NCI-H226 (cell line): Measurements from ENCODE around the gene PCBP4.

ENCODE experiments used
- DNase-seq: peaks from one replicate; pipeline ENCODE4 v3.0.0-alpha.2; 2015

PCBP4 gene

DNA sequence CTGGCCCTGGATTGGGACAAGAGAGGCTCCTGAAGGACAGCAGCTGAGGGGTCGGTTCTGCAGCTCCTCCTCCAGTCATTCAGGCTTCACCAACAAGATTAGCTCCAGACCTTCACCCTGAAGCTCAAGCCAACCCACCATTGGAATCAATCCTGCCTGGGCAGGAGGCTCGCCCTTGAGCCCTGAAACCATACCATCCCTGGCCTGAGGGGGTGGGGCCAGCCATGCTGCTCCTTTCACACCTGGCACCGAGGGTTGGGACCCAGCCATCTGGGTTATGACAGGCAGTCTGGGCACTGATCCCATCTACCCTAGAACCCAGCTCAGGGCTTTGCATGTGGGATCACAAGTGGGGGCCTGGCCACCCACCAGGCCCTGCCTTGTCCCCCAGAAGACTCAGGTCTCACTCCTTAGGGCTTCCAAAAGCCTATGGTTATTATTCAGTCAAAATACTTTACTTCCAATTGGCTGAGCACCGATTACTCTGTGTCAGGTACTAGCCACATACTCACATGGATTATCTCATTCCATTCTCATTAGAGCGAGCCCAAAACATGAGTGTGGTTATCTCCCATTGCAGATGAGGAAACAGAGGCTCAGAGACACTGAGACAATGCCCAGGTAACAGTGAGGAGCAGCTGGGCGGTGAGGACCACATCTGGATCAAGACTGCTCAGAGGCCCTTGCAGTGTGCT lies 3.5 kb upstream of the PCBP4 start:
- peak; percentile 36 for DNase-seq

GRCh38 chr3:51969841-51970240 lies 2.6 kb upstream of the PCBP4 start:
- DNase-seq = no peak

- DNase-seq = no peak
These were observed 1.8 kb upstream of the PCBP4 start for GRCh38 chr3:51968883-51969678.

DNA sequence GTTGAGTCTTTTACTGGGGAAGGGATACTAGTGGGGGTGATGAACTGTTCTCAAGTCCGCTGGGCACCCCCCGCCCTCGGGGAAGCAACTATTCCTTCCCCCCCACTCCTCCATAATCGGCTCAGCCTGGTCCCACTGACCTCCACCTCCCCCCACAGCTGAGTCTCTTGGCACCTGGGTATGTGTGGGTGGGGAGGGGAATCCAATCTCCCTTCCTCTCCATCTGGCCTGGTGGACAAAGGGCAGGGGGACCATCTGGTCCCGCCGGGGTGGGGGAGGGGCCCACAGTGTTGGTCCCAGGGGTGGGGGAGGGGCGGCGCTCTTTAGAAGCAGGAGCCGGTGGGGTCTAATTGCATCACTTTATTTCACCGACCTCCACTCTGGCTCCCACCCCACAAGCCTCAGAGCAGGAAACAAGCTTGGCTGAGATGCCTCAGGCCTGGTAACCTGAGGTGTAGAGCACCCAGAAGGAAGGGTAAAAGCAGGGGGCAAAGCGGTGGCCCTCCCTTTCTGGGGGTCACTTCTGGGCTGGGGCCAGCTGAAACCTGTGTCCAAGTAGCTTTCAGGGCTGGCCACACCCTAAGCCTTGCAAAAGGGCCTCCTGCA lies 1.0 kb upstream of the PCBP4 start:
- DNase-seq = no peak

GRCh38 chr3:51966922-51967383 lies 301 bp downstream of the PCBP4 start:
- no peak for DNase-seq

DNA sequence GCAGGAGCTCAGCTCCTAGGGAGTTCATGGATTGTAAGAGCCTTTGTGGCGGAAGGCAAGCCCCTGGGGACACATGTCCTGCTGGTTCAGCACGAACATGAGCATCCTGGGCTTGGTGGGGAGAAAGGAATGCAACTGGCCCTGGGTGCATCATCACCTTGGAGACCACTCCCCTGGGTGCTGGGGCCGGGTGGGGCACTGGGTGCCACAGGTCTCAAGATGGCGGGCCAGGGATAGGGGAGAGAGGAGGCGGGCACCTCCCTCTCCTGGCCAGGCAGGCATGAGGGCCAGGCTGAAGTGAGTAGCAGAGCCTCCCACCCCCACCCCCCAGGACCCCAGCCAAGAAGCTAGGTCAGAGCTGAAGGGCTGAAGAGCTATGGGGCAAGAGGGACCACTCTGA lies 768 bp downstream of the PCBP4 start:
- no peak for DNase-seq

DNA sequence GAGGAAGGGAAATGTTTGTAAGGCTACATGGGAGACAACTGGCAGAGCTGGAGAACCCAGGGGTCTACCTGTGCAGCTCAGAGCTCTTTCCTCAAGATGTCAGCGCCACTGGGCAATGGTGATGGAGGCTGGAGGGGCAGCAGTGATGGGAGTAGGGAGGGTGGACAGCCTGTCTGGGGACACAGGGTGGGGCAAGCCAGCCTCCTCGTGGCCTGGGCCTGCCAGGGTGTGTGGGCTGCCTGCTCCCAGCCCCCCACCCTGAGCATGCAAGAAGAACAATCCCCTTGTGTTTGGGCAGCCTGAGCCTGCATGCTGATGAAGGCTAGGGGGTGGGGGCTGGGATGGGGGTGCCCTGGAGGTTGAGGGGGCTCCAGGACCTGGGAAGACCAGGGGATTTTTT lies 1.2 kb downstream of the PCBP4 start:
- no peak for DNase-seq

DNA sequence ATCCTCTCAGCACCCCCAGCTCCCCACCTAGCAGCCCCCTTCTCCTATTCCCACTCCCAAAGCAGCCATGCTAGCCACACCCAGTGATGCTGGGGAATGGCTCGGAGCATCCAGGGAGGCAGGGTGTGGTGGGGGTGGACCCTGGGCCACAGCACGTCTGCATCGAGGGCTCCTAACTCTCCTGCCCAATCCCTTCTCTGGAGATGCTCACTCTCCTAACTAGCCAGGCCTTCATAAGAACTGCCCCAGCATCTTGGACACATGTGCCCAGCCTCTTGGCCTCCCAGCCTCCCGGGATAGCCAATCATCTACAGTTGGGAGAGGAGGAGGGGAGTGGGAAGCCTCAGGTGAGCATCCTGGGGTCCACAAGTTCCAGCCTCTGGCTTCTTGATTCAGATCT lies 2.7 kb downstream of the PCBP4 start:
- no peak for DNase-seq

DNA sequence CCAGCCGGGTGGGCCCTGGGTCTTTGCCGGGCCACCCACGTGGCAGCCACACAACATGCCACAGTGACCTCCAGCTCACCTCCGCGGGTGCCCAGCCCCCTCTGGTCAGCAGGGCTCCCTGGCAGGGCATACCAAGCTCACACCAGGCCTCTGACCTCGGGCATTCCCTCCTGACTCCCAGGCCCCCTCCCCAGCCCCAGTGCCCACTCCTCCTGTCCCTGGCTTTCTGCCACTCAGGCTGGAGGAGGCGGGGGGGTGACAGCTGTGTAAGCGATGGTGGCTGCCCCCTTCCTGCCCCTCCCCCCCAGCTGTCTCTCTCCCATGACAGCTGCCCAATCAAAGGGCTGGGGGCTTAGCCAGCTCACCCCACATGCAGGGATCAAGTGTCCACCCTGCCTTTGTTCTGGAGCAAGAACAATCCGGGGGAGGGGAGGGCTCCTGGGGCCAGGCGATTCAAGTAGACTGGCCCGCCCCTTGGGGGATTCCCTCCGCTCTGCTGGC lies 3.3 kb downstream of the PCBP4 start:
- no peak for DNase-seq

- DNase-seq = no peak
These were observed 4.3 kb downstream of the PCBP4 start for GRCh38 chr3:51962854-51963530.

GRCh38 chr3:51961602-51962569 lies 5.4 kb downstream of the PCBP4 start:
- no peak for DNase-seq

- no peak for DNase-seq
These were observed 6.2 kb downstream of the PCBP4 start for GRCh38 chr3:51961011-51961410.

DNA sequence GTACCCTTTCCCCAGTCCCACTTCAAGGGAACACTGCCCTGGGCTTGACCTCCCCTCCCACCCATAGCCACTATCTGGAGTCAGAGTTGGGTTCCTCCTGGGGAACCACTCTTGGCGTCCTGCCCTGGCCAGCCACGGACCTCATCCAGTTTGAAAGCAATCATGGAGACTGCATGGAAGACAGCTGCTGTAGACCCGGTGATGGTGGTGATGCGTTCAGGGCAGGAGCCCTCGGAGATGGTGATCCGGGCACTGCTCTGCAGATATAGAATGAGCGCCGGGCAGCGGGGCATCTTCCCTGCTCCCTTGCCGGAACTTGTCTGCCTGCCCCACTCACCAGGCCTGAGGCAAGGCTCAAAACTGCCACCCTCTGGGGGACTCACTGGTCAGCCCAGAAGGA lies 6.9 kb downstream of the PCBP4 start:
- DNase-seq = no peak

DNA sequence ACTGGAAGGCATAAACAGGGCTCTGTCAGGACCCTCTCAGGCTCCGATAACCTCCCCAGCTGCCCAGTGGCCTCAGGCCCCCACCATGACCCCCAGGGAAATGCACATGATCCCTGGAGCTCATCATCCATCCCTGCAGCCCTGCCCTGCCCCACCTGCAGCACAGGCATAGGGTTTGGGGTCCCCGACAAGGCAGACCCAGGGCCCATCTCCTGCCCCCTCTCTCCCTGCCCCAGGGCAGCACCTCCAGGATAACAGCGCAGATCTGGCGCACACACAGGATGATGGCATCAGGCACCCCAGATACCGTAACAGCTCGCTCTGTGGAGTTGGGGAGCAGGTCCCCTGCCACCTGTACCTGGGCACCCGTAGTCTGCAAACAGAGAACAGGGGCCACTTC lies 7.6 kb downstream of the PCBP4 start:
- DNase-seq = no peak

- no peak for DNase-seq
These were observed 8.4 kb downstream of the PCBP4 start for GRCh38 chr3:51958603-51959521.

DNA sequence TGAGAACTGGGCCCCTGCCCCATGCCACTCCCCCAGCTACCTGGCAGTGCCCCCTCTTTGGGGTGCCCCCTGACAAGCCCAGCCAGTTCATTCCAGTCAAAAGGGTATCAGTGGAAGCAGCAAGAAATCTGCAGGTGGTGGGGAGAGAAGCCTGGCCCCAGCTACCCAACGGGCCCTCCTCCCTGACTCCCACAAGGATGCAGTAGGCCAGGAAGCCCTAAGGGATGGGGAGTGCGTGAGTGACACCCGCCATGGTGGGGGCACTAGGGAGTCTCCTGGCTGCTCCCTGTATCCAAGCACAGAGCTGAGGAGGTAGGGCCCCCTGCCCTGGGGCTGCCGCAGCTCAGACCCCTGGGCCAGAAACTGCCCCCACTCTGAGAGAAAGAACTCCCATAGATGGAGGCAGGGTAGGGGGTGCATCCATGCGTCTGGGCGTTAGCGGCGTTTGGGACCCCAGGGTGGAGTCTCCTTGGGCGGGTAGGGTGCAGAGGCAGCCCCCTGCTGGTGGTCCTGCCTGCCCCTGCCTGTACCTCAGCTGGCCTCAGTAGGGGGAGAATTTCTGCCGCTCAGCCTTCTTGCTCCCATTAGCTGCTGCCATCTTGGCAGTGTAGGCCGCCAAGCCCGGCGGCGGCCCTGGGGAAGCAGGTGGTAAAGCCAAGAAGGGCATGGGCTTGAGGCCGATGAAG lies 9.6 kb downstream of the PCBP4 start:
- no peak for DNase-seq

DNA sequence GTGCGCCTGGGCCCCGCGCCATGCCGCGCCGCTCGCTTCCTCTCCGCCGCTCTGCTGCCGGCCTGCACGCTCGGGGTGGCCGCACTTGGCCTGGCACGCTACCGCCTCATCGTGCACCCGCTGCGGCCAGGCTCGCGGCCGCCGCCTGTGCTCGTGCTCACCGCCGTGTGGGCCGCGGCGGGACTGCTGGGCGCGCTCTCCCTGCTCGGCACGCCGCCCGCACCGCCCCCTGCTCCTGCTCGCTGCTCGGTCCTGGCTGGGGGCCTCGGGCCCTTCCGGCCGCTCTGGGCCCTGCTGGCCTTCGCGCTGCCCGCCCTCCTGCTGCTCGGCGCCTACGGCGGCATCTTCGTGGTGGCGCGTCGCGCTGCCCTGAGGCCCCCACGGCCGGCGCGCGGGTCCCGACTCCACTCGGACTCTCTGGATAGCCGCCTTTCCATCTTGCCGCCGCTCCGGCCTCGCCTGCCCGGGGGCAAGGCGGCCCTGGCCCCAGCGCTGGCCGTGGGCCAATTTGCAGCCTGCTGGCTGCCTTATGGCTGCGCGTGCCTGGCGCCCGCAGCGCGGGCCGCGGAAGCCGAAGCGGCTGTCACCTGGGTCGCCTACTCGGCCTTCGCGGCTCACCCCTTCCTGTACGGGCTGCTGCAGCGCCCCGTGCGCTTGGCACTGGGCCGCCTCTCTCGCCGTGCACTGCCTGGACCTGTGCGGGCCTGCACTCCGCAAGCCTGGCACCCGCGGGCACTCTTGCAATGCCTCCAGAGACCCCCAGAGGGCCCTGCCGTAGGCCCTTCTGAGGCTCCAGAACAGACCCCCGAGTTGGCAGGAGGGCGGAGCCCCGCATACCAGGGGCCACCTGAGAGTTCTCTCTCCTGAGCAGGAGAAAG lies 11.1 kb downstream of the PCBP4 start:
- no peak for DNase-seq

DNA sequence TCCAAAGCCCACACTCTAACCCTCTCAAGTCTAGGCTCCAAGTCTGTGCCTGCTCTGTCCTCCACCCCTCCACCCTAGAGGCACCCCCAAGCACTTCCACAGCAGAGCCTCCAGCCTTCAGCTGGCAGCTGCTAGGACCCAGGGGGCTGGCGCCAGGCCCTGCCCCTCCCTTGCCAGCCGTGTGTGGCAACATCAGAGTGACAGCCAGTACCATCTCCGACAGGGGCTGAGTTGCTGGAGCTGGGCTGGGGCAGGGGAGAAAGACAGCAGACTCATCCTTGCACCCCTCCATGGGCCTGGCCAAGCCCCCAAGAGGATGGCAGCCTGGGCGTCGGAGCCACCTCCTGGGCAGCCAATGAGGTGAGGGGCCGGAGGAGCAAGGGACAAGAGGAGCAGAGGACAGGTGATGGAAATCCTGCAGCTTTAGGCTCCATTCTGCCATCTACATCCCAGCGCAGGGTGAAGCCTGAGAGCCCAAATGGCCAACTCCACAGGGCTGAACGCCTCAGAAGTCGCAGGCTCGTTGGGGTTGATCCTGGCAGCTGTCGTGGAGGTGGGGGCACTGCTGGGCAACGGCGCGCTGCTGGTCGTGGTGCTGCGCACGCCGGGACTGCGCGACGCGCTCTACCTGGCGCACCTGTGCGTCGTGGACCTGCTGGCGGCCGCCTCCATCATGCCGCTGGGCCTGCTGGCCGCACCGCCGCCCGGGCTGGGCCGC lies 11.9 kb downstream of the PCBP4 start, which contains the start of gene GPR62:
Gene GPR62 (plus strand): TSS at position 207 of the 718 bp plus-strand sequence. CDS start 272 bp downstream, at position 479.
- no peak for DNase-seq
